ENCODE data around the gene CERS5. TPM values are rescaled to one million over a fixed set of nuclear protein-coding genes. Genes with fewer than 3 reads are reported as not detected.

Gene CERS5
- total and polyA plus RNA-seq, 4 donors: 6.9 to 16.2 (median 8.2) TPM

- no peak for TF ChIP-seq EGR1 (IDR thresholded peaks at IDR 0.05; ENCODE audit: low read depth in 2 of 2)
- TF ChIP-seq REST (IDR thresholded peaks at IDR 0.05): no peak
- TF ChIP-seq RXRA (IDR thresholded peaks at IDR 0.05): no peak
- TF ChIP-seq FOXA1 (IDR thresholded peaks at IDR 0.05): no peak
- no peak for TF ChIP-seq MAX (IDR thresholded peaks at IDR 0.05)
- TF ChIP-seq GABPA (IDR thresholded peaks at IDR 0.05 in 1 of 2, conservative IDR thresholded peaks at IDR 0.05 in 1 of 2): no peak
- no peak for TF ChIP-seq ATF3 (IDR thresholded peaks at IDR 0.05)
- TF ChIP-seq JUND (IDR thresholded peaks at IDR 0.05): no peak
- TF ChIP-seq HNF4A (conservative IDR thresholded peaks at IDR 0.05): no peak
- no peak for TF ChIP-seq RAD21 (IDR thresholded peaks at IDR 0.05)
- TF ChIP-seq SP1 (IDR thresholded peaks at IDR 0.05): no peak
- no peak overlapping the region for H3K4me3 ChIP-seq (ENCODE audit: low read depth in 1 of 3, low read length in 3 of 3)
- H3K9me3 ChIP-seq (ENCODE audit: control insufficient read depth in 4 of 4, low read length in 3 of 4): no peaks in the 10 kb centered on the region
- H3K4me1 ChIP-seq (ENCODE audit: control insufficient read depth in 4 of 4, insufficient read depth in 4 of 4, low read length in 3 of 4): peaks cover 0 to 20% (median 9%) of the 10 kb centered on the region in 4 donors
- 83% methylated on average over 3 of the region's 3 CpGs for WGBS
- H3K27me3 ChIP-seq (ENCODE audit: control insufficient read depth in 4 of 4, insufficient read depth in 4 of 4, low read length in 3 of 4): no peaks in the 10 kb centered on the region
- H3K36me3 ChIP-seq (ENCODE audit: control insufficient read depth in 4 of 4, insufficient read depth in 3 of 4, low read depth in 1 of 4, low read length in 3 of 4): peaks cover 11 to 38% (median 33%) of the 10 kb centered on the region in 4 donors
- H3K9ac ChIP-seq (ENCODE audit: low read depth in 1 of 2, low read length in 2 of 2): no peak overlapping the region
- no peak overlapping the region for H3K27ac ChIP-seq (ENCODE audit: low read depth in 1 of 2, low read length in 2 of 2)
- DNase-seq (ENCODE audit: low spot score): no peak
Measured at GRCh38 chr12:50087995-50088394, 79.2 kb downstream of the CERS5 start.

- WGBS: 86% methylated on average over 9 of the region's 9 CpGs
- H3K27me3 ChIP-seq (ENCODE audit: control insufficient read depth in 4 of 4, insufficient read depth in 4 of 4, low read length in 3 of 4): no peaks in the 10 kb centered on the region
- DNase-seq (ENCODE audit: low spot score): no peak
- H3K27ac ChIP-seq (ENCODE audit: low read depth in 1 of 2, low read length in 2 of 2): no peak overlapping the region
- H3K9ac ChIP-seq (ENCODE audit: low read depth in 1 of 2, low read length in 2 of 2): no peak overlapping the region
- no peak overlapping the region for H3K4me3 ChIP-seq (ENCODE audit: low read depth in 1 of 3, low read length in 3 of 3)
- peaks cover 0 to 24% (median 9%) of the 10 kb centered on the region in 4 donors for H3K4me1 ChIP-seq (ENCODE audit: control insufficient read depth in 4 of 4, insufficient read depth in 4 of 4, low read length in 3 of 4)
- H3K9me3 ChIP-seq (ENCODE audit: control insufficient read depth in 4 of 4, low read length in 3 of 4): no peaks in the 10 kb centered on the region
- peaks cover 11 to 38% (median 29%) of the 10 kb centered on the region in 4 donors for H3K36me3 ChIP-seq (ENCODE audit: control insufficient read depth in 4 of 4, insufficient read depth in 3 of 4, low read depth in 1 of 4, low read length in 3 of 4)
- TF ChIP-seq TAF1 (conservative IDR thresholded peaks at IDR 0.05) (no peak), RXRA (IDR thresholded peaks at IDR 0.05) (no peak), FOXA2 (IDR thresholded peaks at IDR 0.05) (no peak), GABPA (IDR thresholded peaks at IDR 0.05 in 1 of 2, conservative IDR thresholded peaks at IDR 0.05 in 1 of 2) (no peak), RAD21 (IDR thresholded peaks at IDR 0.05) (no peak), NR2F2 (IDR thresholded peaks at IDR 0.05) (no peak), EGR1 (IDR thresholded peaks at IDR 0.05; ENCODE audit: low read depth in 2 of 2) (no peak), SP1 (IDR thresholded peaks at IDR 0.05) (no peak), REST (IDR thresholded peaks at IDR 0.05) (no peak), MAX (IDR thresholded peaks at IDR 0.05) (no peak), YY1 (IDR thresholded peaks at IDR 0.05) (no peak), JUND (IDR thresholded peaks at IDR 0.05) (no peak), ZBTB33 (IDR thresholded peaks at IDR 0.05) (no peak), HNF4G (IDR thresholded peaks at IDR 0.05) (no peak), HNF4A (conservative IDR thresholded peaks at IDR 0.05) (no peak), FOXA1 (IDR thresholded peaks at IDR 0.05) (no peak)
Measured at GRCh38 chr12:50087151-50087550, 80.0 kb downstream of the CERS5 start.

Data from liver (tissue), 9 donors.